Endodermal cell (in vitro differentiated cells): ENCODE data around the gene PLPP3. TPM values are rescaled to one million over a fixed set of nuclear protein-coding genes. Genes with fewer than 3 reads are reported as not detected.

Experiments used
- DNase-seq: peaks from one replicate; pipeline ENCODE4 v3.0.0-alpha.2; 2017
- H3K27ac ChIP-seq: 2 replicates; pipeline ENCODE4 v1.5.1; 2013; ENCODE audit warnings: mild to moderate bottlenecking, low read depth, low read length, moderate library complexity
- H3K27me3 ChIP-seq: 2 replicates; pipeline ENCODE4 v1.6.1; 2013; ENCODE audit warnings: mild to moderate bottlenecking, low read length, moderate library complexity; ENCODE audit not compliant: insufficient read depth, control insufficient read depth, poor library complexity, severe bottlenecking
- H3K36me3 ChIP-seq: 2 replicates; pipeline ENCODE4 v1.7.0; 2013; ENCODE audit warnings: mild to moderate bottlenecking, low read length, moderate library complexity; ENCODE audit not compliant: control insufficient read depth, insufficient read depth
- H3K4me1 ChIP-seq: one replicate; pipeline ENCODE4 v1.7.0; 2013; ENCODE audit warnings: low read length; ENCODE audit not compliant: control insufficient read depth, insufficient read depth
- H3K4me3 ChIP-seq: 2 replicates; pipeline ENCODE4 v1.5.1; 2013; ENCODE audit warnings: mild to moderate bottlenecking, low read length, moderate library complexity
- H3K9ac ChIP-seq: 2 replicates; pipeline ENCODE4 v1.6.1; 2013; ENCODE audit warnings: mild to moderate bottlenecking, low read length, moderate library complexity; ENCODE audit not compliant: poor library complexity, severe bottlenecking; ENCODE audit errors: extremely low read depth
- H3K9me3 ChIP-seq: 2 replicates; pipeline ENCODE4 v1.6.1; 2013; ENCODE audit warnings: mild to moderate bottlenecking, low read length, moderate library complexity; ENCODE audit not compliant: control insufficient read depth
- H3K27ac Mint-ChIP-seq: 2 replicates; pipeline ENCODE4 v1.8.0; 2020; ENCODE audit warnings: mixed read lengths
- H3K27me3 Mint-ChIP-seq: 2 replicates; pipeline ENCODE4 v1.8.0; 2021; ENCODE audit warnings: mild to moderate bottlenecking, mixed read lengths; ENCODE audit not compliant: insufficient read depth
- H3K36me3 Mint-ChIP-seq: 2 replicates; pipeline ENCODE4 v1.8.0; 2020; ENCODE audit warnings: low read depth, mixed read lengths
- H3K4me1 Mint-ChIP-seq: 2 replicates; pipeline ENCODE4 v1.8.0; 2020; ENCODE audit warnings: mixed read lengths
- H3K4me3 Mint-ChIP-seq: 2 replicates; pipeline ENCODE4 v1.8.0; 2020; ENCODE audit warnings: mild to moderate bottlenecking, moderate library complexity, mixed read lengths
- H3K9me3 Mint-ChIP-seq: 2 replicates; pipeline ENCODE4 v1.8.0; 2020; ENCODE audit warnings: mild to moderate bottlenecking, mixed read lengths
- WGBS, 2 experiments: methylation state at CpG; one replicate each; pipeline versions ENCODE4 v1.1.5 to v1.1.7; 2013; ENCODE audit warnings: missing lambda C conversion rate in 2 of 2, mixed read lengths in 1 of 2; ENCODE audit not compliant: insufficient coverage in 1 of 2, insufficient read length in 1 of 2; 5-methylcytosine and 5-hydroxymethylcytosine counted together
- total RNA-seq, 2 donors: library from RNA; stranded (reverse); fragmentation: NEBNext Ultra II Directional in 1 of 2; extraction: Animal tissue kit (Norgen Biotek cat#: 25700) in 1 of 2; gene quantifications; 2 replicates in 1 of 2; 3 replicates in 1 of 2; pipeline ENCODE4 v1.2.1, GENCODE V29; 2021
- TF ChIP-seq, protein P1 (sequence below): fragments of 200-600 bp; sonication (generic); conservative IDR thresholded peaks from 2 replicates; pipeline ENCODE4 v1.5.0; 2021; ENCODE audit warnings: antibody characterized with exemption, mild to moderate bottlenecking

Gene PLPP3
- total RNA-seq, 2 donors from 2014 or later = 39.2 to 55.2 TPM

DNA sequence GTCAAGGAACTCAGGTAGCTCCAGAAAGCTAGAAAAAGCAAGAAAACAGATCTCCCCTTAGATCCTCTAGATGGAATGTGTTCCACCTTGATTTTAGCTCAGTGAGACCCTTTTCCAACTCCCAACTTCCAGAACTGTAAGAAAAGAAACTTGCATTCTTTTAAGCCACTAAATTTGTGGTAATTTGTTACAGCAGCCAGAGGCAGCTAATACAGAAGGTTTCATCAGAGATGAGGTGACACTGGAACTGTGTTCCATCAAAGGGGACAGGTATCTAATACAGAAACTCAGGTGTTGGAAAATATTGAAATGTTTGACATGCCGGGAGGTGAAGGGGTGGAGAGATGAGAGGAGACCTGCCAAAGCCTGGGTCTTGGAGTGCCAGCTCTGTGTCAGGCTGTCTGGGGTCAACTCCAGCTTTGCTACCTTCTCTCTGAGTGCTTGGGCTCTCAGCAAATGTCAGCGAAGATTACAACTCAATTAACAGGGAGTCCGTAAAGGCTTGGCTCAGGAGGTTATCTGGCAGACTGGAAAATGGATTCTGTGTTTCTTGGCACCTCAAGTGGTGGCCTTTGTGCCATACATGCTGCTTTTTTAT is 71.3 kb downstream of the PLPP3 start:
- DNase-seq = no peak
- Histone ChIP-seq H3K4me1 (peaks cover 17% of the 10 kb centered on the region), H3K9ac (no peak overlapping the region), H3K27me3 (no peaks in the 10 kb centered on the region), H3K9me3 (peaks cover 6% of the 10 kb centered on the region), H3K27ac (no peak overlapping the region), H3K36me3 (peaks cover 58% of the 10 kb centered on the region), H3K4me3 (no peak overlapping the region)
- Mint-ChIP-seq H3K27me3 (no peaks in the 10 kb centered on the region), H3K4me1 (peaks cover 44% of the 10 kb centered on the region), H3K9me3 (no peaks in the 10 kb centered on the region), H3K4me3 (no peak overlapping the region), H3K36me3 (peaks cover 86% of the 10 kb centered on the region), H3K27ac (no peak overlapping the region)
- TF ChIP-seq, protein P1, sequence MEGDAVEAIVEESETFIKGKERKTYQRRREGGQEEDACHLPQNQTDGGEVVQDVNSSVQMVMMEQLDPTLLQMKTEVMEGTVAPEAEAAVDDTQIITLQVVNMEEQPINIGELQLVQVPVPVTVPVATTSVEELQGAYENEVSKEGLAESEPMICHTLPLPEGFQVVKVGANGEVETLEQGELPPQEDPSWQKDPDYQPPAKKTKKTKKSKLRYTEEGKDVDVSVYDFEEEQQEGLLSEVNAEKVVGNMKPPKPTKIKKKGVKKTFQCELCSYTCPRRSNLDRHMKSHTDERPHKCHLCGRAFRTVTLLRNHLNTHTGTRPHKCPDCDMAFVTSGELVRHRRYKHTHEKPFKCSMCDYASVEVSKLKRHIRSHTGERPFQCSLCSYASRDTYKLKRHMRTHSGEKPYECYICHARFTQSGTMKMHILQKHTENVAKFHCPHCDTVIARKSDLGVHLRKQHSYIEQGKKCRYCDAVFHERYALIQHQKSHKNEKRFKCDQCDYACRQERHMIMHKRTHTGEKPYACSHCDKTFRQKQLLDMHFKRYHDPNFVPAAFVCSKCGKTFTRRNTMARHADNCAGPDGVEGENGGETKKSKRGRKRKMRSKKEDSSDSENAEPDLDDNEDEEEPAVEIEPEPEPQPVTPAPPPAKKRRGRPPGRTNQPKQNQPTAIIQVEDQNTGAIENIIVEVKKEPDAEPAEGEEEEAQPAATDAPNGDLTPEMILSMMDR = no peak
- WGBS, 2 experiments = 68 to 77% methylated on average over 2 to 3 of the region's 3 CpGs

DNA sequence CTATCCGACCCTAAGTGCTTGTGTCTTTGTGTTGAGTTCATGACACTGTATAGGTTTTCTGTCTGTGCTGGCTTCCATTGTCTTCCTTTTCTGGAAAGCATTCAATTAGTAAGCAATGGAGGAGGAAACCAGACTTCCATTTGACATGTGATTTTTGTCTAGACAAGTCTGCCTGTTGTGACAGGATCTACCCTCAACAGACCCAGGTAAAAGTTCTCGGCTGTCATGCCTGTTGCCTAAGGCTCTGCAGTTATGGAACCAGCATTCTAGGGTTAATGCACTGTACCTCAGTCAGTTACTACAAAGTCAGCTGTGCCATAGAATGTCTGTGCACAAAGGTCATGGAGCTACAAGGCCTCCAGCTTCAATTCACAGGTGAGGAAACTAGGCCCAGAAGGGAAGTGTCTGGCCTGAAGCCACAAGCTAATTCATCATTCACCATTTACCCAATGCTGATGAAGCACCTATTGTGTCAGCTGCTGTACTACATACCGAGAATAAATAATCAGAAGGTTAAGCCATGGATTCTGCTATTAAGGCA is 72.3 kb downstream of the PLPP3 start:
- H3K27me3 Mint-ChIP-seq = no peaks in the 10 kb centered on the region
- H3K27ac Mint-ChIP-seq = no peak overlapping the region
- H3K36me3 Mint-ChIP-seq = peaks cover 89% of the 10 kb centered on the region
- peaks cover 40% of the 10 kb centered on the region for H3K4me1 Mint-ChIP-seq
- no peaks in the 10 kb centered on the region for H3K9me3 Mint-ChIP-seq
- DNase-seq = no peak
- peaks cover 17% of the 10 kb centered on the region for H3K4me1 ChIP-seq
- TF ChIP-seq, protein P1 = no peak
- no peak overlapping the region for H3K4me3 ChIP-seq
- peaks cover 6% of the 10 kb centered on the region for H3K9me3 ChIP-seq
- no peaks in the 10 kb centered on the region for H3K27me3 ChIP-seq
- H3K9ac ChIP-seq = no peak overlapping the region
- H3K36me3 ChIP-seq = peaks cover 62% of the 10 kb centered on the region
- WGBS, 2 experiments = 98 to 100% methylated on average over 2 to 3 of the region's 3 CpGs
- H3K4me3 Mint-ChIP-seq = no peak overlapping the region
- no peak overlapping the region for H3K27ac ChIP-seq

DNA sequence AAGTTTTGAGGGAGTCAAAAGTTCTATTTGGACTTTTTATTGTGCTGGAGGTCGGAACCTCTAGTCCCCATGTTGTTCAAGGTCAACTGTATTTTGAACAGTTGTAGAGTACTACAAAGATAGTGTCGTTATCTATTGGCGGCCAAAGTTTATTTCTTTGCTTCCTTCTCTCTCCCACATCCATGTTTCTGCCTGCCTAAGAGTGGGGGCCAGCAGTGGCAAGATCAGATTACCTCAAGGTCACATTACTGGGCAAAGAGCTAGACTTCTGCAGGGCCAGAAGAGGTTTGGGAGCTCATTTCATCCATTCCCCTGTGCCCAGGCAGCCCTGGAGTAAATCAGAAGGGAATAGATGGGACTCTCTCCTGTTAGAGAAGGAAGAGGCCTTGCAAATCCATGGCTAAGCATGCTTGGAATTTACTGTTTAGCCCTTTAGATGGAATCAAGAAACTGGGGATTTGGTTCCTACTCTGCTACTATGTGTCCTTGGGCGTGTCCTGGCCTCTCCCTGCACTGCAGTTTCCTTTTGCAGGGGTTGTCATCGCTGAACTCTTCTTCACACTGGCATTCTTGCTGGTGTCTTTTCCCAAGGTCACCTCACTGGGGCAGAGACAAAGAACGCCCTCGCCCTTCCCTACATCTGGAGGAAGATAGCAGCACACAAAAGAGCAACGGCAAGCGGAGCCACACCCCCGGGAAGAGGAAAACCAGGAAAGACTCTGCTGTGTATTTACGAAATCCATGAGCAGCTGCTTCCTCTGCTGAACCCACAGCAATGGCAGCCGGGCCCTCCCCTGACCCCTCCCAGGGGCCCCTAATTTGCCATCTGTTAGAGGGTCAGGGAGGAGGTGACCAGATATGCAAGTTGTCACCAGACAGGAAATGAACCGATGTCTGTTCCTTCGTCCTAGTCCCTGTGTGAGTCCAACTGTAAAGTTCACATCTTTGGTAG is 73.3 kb downstream of the PLPP3 start:
- Mint-ChIP-seq H3K27ac (no peak overlapping the region), H3K4me1 (peaks cover 37% of the 10 kb centered on the region), H3K27me3 (no peaks in the 10 kb centered on the region), H3K9me3 (no peaks in the 10 kb centered on the region), H3K36me3 (peaks cover 87% of the 10 kb centered on the region), H3K4me3 (no peak overlapping the region)
- Histone ChIP-seq H3K27ac (no peak overlapping the region), H3K27me3 (no peaks in the 10 kb centered on the region), H3K36me3 (peaks cover 61% of the 10 kb centered on the region), H3K9me3 (peaks cover 6% of the 10 kb centered on the region), H3K4me1 (peaks cover 13% of the 10 kb centered on the region), H3K4me3 (no peak overlapping the region), H3K9ac (no peak overlapping the region)
- TF ChIP-seq, protein P1 = no peak
- DNase-seq = no peak
- 90 to 92% methylated on average over 11 to 14 of the region's 14 CpGs for WGBS, 2 experiments
